ENCODE data around the gene BRCA1.
"Not testable (repeated sequence)": the region's sequence is repeated elsewhere in the genome, so short reads cannot be mapped to it uniquely, and the experiment has no call there.

Gene BRCA1

DNA sequence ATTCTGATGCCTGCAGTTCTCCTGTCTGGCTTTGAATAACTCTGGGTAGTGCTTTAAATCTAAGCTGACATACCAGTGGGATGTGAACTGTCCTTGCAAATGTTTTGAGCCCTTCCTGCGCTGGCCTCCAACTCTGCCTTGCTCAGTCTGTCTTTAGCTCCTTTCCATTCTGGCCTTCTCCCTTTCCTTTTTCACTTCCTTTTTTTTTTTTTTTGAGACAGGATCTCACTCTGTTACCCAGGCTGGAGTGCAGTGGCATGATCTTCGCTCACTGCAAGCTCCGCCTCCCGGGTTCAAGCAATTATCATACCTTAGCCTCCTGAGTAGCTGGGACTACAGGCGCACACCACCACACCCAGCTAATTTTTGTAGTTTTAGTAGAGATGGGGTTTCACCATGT is 8.3 kb upstream of the BRCA1 start:
- not testable (repeated sequence) for DNase-seq

DNA sequence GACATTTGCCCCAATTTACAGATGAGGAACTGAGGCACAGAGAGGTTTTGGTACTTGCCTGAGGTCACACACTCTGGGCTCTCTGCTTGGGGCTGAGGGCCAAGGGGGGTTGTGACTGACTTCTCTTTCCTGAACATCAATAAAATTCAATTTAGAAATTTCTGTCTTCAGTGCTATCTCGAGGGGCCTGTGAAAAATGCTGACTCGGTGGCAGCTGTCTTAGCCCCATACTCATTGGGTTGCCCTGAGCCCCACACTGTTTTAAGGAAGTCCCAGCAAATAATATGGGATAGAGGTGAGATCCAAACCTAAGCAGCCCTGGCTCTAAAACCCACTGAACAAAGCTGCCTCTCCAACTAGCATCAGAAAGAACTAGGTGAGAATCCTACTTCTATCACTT is 7.0 kb upstream of the BRCA1 start:
- no peak for DNase-seq

DNA sequence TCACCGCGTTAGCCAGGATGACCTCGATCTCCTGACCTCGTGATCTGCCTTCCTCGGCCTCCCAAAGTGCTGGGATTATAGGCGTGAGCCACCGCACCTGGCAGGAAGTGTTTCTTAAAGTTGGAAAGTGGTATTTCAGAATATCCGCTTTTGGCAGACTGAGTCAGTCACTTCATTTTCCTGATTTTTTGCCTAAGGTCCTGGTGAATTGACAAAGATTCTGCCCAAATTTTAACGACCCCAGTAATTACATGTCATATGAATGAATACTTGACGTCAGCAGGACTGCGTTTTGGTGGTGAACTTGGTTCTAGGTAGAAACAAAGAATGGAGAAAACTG is 4.5 kb upstream of the BRCA1 start:
- DNase-seq, result no peak

DNA sequence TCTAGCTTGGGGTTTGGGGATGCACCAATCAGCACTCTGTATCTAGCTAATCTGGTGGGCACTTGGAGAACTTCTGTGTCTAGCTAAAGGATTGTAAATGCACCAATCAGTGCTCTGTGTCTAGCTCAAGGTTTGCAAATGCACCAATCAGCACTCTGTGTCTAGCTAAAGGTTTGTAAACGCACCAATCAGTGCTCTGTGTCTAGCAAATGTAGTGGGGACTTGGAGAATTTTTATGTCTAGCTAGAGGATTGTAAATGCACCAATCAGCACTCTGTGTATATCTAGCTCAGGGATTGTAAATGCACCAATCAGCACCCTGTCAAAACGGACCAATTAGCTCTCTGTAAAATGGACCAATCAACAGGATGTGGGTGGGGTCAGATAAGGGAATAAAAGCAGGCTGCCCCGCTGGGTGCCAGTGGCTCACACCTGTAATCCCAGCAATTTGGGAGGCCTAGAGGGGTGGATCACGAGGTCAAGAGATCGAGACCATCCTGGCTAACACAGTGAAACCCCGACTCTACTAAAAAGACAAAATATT is 2.2 kb upstream of the BRCA1 start:
- DNase-seq, result not testable (repeated sequence)

DNA sequence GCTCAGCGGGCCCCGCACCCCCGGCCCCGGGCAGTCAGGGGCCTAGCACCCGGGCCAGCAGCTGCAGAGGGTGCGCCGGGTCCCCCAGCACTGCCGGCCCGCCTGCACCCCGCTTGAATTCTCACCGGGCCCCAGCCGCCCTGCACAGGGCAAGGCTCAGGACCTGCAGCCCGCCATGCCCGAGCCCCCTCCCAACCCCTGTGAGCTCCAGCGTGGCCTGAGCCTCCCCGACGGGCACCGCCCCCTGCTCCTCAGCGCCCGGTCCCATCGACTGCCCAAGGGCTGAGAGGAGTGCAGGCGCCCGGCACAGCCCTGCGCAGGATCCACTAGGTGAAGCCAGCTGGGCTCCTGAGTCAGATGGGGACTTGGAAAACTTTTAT is 1.7 kb upstream of the BRCA1 start:
- no peak for DNase-seq

DNA sequence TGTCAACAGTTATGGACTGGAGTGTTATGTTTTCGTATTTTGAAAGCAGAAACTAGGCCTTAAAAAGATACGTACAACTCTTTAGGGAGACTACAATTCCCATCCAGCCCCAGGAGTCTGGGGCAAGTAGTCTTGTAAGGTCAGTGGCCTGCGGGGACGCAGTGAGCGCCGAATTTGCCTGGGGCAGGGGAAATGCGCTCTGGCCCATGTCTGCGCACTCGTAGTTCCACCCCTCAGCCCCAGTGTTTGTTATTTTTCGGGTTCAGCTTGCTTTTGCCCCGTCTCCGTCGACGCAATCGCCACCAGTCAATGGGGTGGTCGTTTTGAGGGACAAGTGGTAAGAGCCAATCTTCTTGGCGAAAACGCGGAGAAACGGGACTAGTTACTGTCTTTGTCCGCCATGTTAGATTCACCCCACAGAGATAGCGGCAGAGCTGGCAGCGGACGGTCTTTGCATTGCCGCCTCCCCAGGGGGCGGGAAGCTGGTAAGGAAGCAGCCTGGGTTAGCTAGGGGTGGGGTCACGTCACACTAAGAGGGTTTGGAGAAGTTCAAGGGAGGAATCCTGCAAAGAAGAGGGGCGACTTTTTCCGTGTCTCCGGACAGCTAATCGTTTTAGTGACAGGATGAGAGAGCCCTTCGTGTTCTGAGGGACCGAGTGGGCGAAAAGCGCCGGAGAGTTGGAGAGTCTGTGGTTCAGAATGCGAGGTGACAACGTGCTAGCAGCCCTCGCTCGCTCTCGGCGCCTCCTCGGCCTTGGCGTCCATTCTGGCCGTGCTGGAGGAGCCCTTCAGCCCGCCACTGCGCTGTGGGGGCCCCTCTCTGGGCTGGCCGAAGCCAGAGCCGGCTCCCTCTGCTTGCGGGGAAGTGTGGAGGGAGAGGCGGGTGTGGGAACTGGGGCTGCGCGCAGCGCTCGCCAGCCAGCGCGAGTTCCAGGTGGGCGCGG is 1.1 kb upstream of the BRCA1 start:
- peak; percentile 19 for DNase-seq

DNA sequence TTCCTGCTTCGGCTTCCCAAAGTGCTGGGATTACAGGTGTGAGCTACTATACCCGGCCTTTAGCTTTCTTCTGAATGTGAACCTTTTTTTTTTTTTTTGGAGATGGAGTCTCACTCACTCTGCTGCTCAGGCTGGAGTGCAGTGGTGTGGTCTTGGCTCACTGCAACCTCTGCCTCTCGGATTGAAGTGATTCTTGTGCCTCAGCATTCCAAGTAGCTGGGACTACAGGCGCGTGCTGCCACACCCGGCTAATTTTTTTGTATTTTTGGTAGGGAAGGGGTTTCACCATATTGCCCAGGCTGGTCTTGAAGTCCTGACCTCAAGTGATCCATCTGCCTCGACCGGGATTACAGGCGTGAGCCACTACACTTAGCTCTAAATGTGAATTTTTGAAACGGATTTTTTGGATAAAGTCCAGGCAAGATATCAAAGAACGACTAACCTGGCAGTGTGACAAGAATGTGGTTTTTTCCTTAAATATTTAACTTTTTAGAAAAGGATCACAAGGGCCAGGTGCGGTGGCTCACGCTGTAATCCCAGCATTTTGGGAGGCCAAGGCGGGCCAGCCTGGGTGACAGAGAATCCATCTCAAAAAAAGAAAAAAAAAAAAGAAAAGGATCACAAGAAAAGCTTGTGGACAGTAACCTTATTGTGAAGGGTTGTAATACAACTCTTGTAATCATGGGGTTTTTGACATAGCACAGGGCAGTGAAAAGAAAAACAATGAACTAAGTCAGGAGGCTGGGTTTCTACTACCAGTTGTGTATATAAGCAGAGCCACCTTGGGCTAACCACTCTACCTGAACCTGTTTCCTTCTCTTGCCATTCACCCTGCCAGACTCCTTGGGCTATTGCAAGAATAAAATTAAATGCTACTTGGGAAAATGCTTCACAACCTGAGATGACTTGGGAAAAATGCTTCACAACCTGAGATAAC is 6.2 kb downstream of the BRCA1 start:
- DNase-seq, result no peak

DNA sequence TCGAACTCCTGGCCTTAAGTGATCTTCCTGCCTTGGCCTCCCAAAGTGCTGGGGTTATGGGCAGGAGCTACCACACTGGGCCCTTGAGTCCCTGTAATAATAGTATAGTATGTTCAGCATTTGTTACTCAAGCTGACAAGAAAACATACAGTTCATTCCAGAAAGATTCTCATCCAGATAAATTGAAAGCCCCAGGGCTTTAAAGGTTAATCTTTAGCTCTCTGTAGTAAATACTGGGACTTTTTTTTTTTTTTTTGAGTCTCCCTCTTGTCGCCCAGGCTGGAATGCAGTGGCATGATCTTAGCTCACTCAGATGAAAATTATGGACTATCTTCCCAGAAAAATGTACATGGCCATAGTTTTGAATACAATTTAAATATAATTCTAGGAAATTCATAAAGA is 11.0 kb downstream of the BRCA1 start:
- no peak for DNase-seq

DNA sequence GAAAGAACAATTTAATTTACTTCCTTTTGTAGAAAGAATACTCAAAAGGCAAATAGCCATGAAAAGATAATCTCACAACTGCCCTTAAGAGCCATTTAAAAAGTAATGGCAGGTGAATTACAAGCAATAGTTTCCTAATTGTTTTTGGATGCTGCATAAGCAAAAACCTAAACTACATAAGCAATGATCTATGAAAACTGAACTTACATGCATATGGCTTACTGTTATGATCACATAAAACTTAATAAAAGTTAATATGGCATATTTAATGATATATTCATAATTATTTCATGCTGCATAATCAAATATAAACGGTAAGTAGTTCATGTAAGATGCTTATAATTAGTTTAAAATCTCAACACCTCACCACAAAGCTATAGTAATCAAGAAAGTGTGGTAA is 18.6 kb downstream of the BRCA1 start:
- DNase-seq, result no peak

DNA sequence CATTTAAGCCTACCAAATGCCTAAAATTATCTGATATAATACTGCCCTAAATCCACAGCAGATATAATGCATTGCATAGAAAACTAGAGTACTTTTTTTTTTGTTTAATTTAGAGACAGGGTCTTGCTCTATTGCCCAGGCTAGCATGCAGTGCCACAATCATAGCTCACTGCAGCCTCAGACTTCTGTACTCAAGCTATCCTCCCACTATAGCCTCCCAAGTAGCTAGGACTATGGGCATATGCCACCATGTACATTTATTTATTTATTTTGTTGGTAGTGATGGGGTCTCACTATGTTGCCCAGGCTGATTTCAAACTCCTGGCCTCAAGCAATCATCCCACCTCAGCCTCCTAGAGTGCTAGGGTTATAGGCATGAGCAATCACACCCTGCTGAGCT is 20.0 kb downstream of the BRCA1 start:
- no peak for DNase-seq

DNA sequence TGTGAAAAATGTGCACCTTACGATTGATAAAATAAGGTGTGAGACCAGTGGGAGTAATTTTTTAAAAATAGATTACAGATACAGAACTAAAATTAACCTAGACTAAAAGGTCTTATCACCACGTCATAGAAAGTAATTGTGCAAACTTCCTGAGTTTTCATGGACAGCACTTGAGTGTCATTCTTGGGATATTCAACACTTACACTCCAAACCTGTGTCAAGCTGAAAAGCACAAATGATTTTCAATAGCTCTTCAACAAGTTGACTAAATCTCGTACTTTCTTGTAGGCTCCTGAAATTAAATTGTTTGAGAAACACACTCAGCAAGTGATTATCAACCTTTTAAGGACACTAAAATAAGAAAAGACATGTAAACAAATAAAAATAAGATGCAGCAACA is 20.5 kb downstream of the BRCA1 start:
- no peak for DNase-seq

DNA sequence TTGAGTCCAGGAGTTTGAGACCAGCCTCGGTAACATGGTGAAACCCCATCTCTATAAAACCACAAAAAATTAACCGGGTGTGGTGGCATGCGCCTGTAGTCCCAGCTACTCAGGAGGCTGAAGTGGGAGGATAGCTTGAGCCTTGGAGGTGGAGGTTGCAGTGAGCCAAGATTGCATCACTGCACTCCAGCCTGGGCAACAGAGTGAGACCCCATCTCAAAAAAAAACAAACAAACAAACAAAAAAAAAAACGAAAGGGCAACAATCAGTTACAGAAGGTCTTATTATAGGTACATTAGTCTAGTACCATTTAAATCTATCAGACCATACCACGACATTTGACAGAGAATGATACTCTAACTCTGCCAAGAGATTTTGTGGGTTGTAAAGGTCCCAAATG is 29.8 kb downstream of the BRCA1 start:
- not testable (repeated sequence) for DNase-seq

DNA sequence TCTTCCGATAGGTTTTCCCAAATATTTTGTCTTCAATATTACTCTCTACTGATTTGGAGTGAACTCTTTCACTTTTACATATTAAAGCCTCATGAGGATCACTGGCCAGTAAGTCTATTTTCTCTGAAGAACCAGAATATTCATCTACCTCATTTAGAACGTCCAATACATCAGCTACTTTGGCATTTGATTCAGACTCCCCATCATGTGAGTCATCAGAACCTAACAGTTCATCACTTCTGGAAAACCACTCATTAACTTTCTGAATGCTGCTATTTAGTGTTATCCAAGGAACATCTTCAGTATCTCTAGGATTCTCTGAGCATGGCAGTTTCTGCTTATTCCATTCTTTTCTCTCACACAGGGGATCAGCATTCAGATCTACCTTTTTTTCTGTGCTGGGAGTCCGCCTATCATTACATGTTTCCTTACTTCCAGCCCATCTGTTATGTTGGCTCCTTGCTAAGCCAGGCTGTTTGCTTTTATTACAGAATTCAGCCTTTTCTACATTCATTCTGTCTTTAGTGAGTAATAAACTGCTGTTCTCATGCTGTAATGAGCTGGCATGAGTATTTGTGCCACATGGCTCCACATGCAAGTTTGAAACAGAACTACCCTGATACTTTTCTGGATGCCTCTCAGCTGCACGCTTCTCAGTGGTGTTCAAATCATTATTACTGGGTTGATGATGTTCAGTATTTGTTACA is 30.9 kb downstream of the BRCA1 start:
- no peak for DNase-seq

DNA sequence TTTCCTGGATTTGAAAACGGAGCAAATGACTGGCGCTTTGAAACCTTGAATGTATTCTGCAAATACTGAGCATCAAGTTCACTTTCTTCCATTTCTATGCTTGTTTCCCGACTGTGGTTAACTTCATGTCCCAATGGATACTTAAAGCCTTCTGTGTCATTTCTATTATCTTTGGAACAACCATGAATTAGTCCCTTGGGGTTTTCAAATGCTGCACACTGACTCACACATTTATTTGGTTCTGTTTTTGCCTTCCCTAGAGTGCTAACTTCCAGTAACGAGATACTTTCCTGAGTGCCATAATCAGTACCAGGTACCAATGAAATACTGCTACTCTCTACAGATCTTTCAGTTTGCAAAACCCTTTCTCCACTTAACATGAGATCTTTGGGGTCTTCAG is 32.3 kb downstream of the BRCA1 start:
- DNase-seq, result no peak

DNA sequence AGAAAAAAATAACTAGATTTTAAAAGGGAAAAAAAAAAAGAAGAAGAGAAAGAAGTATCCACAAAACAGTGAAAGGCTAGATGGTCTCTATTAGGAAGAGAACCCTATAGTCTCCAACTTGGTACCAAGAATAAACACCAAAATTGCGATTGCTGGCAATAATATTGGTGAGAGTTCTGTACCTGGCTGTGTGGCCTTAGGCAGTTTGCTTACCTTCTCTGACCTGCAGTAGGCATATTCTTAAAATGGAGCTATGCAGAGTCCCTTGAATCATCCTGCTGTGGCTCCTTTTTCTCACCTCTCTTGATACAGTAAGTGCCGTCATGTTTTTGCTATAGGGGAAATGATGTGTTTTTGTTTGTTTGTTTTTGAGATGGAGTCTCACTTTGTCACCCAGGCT is 35.1 kb downstream of the BRCA1 start:
- no peak for DNase-seq

DNA sequence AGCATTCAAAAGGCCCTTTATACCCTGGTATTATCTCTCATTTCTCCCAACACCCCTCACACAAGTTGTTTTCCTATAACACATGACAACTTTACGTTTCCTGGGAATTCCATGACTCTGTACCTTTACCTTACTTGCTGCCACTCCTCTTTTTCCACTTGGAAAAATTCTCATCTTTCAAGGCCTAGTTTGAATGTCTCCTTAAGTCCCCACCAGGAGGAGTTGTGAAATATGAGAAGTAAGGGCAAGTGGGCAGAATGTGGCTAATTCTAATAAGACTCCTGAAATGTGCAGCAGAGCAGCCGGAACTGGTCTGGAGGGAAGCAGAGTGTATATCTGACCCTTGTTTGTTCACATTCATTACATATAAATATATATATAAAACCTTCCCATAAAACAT is 39.7 kb downstream of the BRCA1 start:
- no peak for DNase-seq

DNA sequence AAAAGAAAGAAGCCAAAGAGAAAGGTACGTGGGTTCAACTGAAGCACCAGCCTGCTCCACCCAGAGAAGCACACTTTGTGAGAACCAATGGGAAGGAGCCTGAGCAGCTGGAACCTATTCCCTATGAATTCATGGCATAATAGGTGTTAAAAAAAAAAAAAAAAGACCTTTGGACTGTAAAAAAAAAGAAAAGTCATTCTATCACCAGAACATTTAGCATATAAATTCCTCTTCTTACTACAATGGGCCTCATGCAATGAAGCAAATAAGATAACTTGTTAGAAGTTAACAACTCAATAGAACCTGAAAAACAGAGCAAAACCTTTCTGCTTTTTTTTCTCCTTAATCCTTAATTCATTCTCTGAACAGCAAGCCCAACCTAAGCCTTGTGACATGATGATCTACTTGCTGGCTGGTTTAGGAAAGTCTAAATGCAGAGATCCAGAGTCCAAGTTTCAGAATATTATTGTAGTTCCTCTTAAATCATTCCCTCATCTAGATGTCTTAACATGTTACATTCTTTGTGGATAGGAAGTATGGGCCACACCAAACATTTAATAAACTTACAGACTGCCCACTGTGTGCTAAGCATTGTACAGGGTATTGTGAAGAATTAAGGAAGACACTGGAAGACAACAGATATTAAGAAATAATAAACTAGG is 45.4 kb downstream of the BRCA1 start:
- DNase-seq, result no peak

DNA sequence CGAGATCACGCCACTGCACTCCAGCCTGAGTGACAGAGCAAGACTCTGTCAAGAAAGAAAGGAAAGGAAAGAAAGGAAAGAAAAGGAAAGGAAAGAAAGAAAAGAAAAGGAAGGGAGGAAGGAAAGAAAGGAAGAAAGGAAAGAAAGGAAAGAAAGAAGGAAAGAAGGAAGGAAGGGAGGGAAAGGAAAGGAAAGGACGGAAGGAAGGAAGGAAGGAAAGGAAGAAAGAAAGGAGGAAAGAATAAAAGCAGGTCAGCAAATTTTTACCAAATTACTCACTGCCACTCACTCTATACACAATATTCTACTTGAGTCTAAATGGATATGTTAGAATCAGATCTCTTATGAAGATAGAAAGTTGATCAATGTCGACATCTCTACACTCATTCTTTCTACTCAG is 50.3 kb downstream of the BRCA1 start:
- no peak for DNase-seq

DNA sequence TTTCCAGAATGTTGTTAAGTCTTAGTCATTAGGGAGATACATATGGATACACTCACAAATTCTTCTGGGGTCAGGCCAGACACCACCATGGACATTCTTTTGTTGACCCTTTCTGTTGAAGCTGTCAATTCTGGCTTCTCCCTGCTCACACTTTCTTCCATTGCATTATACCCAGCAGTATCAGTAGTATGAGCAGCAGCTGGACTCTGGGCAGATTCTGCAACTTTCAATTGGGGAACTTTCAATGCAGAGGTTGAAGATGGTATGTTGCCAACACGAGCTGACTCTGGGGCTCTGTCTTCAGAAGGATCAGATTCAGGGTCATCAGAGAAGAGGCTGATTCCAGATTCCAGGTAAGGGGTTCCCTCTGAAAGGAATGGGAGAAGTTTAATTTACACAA is 54.3 kb downstream of the BRCA1 start:
- no peak for DNase-seq

DNA sequence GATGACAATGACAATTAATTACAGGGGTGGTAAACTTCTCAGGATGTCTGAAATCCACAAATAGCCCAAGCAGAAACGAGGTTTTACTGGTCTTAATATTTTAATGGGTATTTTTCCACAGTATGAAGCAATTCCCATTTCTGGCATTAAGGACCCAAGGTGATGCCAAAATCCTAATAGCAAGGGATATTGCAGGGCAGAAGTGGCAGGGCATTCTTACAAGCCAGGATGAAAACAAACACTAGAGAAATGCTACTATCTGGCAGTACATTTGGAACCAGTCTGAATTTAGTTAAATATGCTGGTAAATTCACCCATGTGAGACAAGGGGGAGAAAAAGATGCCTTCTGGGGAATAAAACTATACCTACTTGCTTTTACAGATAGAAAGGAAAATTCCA is 54.9 kb downstream of the BRCA1 start:
- DNase-seq, result no peak

DNA sequence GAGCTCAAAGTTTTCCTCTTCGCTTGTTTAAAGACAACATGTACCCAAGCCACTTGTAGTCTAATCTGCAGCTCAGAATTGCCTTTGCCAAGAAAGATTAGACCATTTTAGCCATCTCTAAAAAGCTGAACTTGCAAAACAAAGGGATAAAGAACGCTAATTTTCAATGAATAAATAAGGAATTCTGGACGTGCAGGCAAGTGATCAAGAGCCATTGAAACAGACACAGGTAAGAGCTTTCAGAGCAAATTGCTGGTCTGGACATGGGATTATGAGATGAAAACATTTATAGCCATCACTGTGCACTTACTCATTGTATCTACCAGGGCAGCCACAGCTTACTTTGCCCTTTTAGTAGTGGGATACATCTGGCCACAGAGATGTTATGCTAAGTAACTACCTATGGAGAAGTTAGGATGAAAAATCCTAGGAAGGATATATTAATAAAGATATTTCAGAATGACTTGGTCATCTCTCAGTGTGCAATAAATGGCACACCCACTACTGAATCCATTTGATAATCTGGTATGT is 55.7 kb downstream of the BRCA1 start:
- DNase-seq, result no peak

Data from CD4-positive, alpha-beta T cell treated with Interleukin-12 subunit alpha and Interleukin-12 subunit beta, for 1 hour (primary cell).